HG03175 (cell line): ENCODE data around the gene FAM171A1.
A peak's percentile ranks its signal among the peaks of the same experiment; 100 is the strongest.

Experiments
- ATAC-seq: cut with Tn5 transposase; IDR thresholded peaks from one replicate; pipeline ENCODE4 v1.9.1; 2021; ENCODE audit warnings: mild to moderate bottlenecking, moderate library complexity; ENCODE audit not compliant: unreplicated experiment

Gene FAM171A1

DNA sequence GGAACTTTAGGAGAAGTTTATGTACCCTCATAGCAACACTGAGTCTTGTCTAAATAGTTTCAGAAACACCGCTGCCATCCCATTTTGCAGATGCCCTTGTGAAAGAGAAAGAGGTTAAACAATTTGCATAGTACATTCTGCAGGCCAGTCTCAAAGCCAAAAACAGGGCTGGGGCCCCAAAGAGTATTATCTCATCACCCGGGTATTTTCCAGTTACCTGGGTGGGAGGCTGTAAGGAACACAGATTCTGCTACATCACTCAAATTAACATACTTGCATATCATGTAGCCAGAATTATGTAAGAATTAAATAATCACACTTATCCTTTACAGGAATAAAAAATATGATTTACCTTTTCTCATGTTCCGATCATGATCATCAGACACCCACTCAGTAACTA is 3.1 kb upstream of the FAM171A1 start:
- ATAC-seq, result no peak

- ATAC-seq, result no peak
Measured at GRCh38 chr10:15373199-15373598, 2.1 kb upstream of the FAM171A1 start.

GRCh38 chr10:15370212-15370855 is 755 bp downstream of the FAM171A1 start:
- ATAC-seq, result peak; percentile 17

DNA sequence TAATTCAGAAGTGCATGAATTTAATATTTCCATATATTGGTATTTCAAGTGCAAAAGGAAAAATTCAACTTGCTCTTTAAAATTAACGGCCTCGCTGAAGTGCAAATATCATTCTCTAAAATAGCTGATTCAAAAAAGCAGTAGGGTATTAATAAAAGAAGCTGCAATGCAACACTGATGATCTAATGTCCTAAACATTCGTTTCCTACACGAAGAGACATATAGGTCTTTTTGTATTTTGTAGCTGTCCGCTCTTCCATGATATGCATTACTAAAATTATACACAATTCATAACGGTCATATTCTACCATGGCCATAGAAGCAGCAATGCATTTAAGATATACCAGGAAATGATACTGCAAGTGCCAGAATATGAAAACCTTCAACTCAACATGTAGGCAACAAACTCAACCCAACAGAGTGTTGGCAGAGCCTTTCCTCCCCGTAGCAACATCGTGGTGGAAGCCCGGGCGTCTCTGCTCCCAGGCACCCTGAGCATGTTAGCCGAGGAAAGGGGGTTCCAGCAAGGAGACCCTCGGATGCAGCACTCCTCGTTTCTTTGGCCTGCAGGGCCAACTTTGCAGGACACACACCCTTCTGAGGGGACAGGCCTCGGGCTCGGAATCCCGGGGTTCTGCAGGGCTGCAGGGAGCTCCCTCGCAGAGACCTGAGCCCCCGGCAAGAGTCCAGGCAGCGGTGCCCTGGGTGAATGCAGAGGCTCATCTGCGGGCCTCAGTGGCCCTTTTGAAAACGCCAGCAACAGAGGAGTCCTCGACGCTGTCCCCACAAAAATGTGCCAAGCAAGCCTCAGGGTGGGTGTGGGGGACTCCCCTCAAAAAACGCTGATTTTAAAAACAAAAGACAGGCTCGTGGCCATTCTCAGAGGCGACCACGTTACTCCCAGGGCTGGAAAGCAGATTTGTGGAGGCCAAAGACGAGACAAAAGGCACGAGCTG is 1.6 kb downstream of the FAM171A1 start:
- ATAC-seq, result no peak

DNA sequence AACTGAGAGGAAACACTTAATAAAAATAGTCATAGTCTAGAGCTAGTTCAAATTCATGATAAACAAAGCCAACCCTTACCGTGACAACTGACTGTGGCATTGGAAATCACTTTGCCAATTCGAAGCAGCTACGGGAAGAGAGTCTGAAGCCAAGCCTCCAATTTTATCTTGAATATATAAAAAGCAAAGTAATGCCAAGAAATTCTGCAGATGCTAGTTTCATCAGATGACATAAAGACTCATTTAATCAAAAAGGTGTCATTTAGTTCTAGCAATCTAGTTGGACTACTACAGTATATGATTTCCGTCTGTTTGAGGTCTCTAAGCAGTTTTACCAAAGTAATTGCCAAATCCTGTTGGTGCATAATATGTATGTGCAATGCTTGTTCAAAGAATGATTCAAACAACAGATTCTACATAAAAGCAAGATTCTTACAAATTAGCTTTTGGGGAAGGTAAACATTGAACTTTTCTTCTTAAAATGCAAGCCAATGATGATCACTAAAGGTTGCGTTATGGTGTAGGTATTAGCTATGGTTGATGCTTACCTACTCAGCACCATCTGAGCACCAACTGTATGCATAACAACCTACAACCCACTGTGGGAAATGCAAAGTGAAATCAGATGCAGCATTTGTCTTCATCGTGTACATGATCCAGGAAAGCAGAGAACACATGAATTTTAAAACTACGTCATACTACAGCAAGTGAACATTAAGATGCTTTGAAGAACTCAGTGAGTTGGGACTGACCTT is 2.8 kb downstream of the FAM171A1 start:
- no peak for ATAC-seq

- no peak for ATAC-seq
Measured at GRCh38 chr10:15367296-15368085, 3.6 kb downstream of the FAM171A1 start.

- no peak for ATAC-seq
Measured at GRCh38 chr10:15365692-15366091, 5.4 kb downstream of the FAM171A1 start.

- no peak for ATAC-seq
Measured at GRCh38 chr10:15364001-15364400, 7.1 kb downstream of the FAM171A1 start.

GRCh38 chr10:15363031-15363430 is 8.1 kb downstream of the FAM171A1 start:
- ATAC-seq, result no peak

- no peak for ATAC-seq
Measured at GRCh38 chr10:15361131-15361530, 10.0 kb downstream of the FAM171A1 start.

GRCh38 chr10:15360566-15360965 is 10.5 kb downstream of the FAM171A1 start:
- ATAC-seq, result no peak

DNA sequence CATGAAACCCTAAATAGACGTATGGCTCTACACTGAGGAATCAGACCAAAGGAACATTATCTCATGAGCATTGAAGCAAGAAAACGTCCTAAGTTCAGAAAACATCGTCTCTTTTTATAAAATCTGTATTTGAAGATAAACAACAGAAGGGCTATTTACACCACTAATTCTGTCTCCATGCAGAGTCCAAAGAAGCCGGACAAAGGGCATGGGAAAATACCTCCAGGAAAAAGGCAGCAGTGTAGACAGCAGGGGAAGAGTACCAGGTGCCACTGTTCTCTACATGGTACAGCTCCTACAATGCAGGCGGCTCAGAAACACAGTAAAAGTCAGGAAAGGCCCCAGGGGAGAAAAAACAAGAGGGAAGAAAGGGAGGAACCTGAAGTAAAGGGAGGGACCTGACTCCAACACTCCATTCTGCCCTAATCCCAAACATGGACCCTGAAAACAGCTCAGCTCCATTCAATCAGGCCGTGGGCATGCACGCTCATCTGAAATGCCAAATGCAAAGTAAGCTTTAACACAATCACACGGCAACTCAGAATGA is 17.5 kb downstream of the FAM171A1 start:
- no peak for ATAC-seq

GRCh38 chr10:15352836-15353235 is 18.3 kb downstream of the FAM171A1 start:
- ATAC-seq, result no peak

- ATAC-seq, result no peak
Measured at GRCh38 chr10:15352201-15352600, 18.9 kb downstream of the FAM171A1 start.

DNA sequence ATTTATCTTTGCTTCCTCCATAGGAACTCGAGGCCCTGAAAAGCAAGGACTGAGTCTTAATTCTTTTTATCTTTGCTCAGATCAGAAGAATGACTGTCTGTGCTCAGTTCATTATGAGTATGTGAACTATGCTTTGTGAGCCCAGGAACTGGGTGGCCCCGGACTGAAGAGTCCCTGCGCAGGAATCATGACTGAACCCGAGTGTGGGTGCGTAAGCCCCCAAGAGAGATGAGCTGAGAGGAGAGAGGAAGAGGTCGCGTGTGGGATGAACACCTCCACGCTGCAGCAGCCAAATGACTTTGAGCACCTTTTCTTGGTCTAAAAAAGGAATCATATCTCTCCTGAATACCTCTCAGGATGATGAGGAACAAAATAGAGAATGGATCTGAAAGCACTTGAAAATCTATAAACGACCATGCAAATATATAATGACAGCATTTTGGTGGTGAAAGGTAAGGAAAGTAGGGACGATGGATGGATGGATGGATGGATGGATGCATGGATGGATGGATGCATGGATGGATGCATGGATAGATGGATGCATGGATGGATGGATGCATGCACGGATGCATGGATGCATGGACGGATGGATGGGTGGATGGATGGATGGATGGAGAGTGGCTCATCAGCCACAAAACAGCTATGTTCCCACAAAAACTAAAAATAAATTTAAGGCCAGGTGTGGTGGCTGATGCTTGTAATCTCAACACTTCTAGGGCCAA is 19.8 kb downstream of the FAM171A1 start:
- no peak for ATAC-seq

DNA sequence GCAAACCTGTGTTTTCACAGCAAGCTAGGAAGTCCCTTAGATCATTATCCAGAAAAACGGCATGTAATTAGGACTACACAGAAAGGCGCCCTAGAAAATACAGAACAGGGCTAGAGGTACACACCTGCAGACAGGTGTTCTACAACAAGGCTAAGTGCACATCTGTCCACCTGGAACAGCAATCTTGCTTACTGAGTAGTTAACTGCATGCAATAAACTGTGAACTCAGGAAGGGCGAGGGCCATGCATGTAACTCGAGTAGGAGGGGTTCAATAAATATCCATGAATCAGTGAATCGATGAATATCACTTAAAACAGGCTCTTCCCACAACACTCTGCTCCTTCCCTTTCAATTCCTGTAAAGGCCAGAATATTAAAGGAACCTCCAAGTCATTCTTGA is 22.0 kb downstream of the FAM171A1 start:
- ATAC-seq, result no peak

- no peak for ATAC-seq
Measured at GRCh38 chr10:15348579-15348978, 22.5 kb downstream of the FAM171A1 start.

DNA sequence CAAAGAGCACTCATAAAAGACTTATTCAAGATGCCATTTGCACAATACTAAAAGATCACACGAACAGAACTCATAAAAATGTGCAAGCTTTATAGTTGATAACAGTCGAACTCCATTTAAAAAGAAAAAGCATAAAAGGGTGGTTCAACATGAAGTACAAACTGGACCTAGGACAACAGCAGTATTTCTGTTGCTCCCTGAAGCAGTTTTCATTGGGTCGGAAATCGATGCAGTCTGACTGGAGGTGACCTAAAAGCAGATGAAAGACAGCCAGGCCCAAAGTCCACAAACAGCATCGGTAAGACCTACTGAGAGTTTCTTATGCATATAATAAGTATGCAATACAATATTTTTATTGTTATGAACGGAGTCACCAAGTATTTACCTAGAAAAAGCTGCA is 23.9 kb downstream of the FAM171A1 start:
- ATAC-seq, result no peak

DNA sequence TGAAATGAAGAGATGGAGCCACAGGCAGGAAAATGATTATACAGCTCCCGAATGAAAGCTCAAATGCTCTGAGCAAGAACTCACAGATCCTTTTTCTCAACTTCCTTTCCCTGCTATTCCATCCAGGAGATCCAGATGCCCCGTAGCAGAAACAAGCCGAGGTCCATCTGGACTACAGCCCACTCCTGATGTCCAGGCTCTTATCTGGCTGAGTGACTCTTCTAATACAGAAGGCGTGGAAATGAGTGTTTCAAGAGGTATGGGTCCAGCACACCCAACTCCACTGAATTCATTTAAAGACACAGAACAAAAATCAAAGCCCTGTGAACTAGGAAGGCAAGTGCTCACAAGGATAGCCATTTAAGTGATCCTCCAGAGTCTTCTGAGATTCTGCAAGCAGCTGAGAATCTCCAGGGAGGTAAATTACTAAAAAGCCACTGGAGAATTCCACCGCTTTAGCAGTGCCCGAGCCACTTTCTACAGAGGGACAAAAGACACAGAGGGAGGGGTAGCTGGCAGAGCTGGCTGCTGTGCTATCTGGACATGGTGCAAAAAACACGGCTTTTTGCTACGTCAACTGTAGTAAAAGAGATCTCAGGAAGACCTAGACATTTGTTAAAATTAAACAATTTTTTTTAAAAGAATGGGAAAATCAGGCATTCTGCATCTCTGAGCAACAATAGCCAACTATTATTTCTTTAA is 24.5 kb downstream of the FAM171A1 start:
- ATAC-seq, result no peak
